NCI-H2227 (cell line): ENCODE data around the gene KLHL14.
"Not testable (repeated sequence)": the region's sequence is repeated elsewhere in the genome, so short reads cannot be mapped to it uniquely, and the experiment has no call there.

Source experiments
- DNase-seq: peaks from one replicate; lab custom pipeline; 2025; ENCODE audit not compliant: unreplicated experiment; lab: John Stamatoyannopoulos, UW

Gene KLHL14

DNA sequence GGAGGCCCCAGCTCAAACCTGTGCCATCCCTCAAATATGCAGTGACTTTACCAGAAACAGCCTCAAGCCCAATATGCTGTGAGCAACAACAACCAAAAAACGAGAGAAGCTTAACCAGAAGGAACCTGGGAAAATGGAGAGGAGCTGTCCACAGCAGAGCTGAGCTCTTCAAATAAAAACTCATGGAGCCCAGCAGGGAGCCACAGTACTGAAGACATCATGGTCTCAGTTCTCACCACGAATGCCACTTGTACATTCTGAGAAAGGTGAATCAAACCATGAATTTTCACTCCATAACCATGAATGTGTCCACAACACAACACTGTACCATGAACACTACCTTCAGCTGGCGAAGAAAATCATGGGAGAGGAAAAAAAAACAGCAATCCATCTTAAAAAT lies 50.5 kb downstream of the KLHL14 start:
- DNase-seq, result no peak

DNA sequence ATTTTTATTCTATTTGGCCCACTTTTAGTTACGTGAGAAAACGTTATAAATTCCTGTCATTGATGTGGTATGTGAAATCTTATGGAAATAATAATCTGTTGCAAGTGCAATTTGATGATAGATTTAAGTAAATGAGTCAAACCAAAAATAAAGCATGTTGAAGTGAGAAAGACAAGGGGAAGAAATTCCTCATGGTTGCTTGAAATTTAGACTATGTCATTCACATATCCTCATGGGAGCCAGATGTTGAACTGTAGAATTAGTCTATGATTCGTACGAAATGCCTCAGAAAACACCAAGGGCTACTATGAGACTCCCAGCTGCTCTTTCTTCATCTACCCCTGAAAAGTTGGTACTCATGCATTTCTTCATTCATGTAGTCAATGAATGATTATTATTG lies 55.7 kb downstream of the KLHL14 start:
- DNase-seq, result no peak

DNA sequence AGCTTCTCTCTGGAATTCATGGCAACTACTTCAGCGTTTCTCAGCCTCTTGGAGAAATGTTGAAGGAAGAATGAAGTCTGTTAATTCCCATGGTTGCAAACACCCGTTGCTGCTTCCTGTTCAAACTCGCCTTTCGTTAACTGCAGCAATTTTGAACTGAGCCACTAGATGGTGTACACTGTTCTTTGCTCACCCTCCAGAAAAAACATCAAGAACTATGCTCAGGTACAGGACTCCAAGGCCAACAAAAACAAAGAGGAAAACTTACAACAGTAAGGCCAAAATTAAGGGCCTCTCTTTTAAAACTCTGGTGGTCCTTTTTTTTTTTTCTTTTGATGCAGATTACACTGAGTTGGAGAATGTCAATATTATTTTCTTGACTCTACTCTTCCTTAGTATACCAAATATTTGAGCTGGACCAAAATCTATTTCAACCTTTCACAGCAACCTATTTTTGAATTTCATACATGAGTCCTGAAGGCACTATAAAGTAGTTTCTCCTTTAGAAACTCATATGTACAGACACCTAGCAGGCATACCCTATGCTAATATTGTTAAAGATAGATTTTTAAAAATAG lies 58.2 kb downstream of the KLHL14 start:
- DNase-seq, result peak; percentile 61

DNA sequence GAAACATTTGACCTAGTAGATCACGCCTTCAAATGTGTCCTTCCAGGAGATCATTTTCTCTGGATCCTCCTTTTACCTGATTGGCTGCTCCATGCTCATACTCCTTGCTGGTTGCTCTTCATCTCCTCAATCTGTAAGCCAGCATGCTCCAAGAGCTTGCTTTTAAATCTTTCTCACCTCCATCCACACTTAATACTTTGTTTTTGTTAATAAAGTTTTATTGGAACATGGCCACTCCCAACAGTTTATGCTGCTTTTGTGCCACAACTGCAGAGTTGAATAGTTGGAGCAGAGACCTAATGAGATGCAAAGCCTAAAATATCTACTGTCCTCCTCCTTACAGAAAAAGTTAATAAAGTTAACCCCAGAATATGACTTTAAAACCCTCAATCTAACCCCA lies 60.0 kb downstream of the KLHL14 start:
- no peak for DNase-seq

DNA sequence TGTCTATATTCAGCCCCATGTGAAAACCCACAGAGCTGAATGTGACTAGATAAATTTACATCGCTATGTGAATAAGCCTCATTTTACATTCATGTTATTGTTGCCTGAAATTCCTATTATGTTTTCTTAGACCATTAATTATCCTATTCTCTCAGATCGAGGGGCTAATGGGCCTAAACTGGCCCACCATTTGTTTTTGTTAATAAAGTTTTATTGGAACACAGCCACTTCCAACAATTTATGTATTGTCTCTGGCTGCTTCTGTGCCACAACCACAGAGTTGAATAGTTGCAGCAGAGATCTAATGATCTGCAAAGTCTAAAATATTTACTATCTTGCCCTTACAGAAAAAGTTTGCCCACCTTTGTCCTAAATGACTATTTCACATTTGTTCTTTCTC lies 61.0 kb downstream of the KLHL14 start:
- no peak for DNase-seq

DNA sequence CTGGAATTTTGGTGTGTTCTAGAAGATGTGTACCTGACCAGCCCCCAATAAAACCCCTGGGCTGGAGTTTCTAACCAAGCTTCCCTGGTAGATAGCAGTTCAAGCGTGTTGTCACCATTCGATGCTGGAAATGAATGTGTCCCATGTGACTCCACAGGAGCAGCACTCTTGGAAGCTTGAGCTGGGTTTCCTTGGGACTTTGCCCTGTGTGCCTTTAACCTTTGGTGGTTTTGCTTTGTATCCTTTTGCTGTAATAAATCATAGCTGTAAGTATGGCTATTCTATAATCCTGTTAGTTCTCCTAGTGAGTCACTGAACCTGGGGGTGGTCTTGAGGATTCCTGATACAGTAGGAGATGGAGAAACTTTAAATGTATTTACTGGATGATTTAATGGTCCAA lies 65.2 kb downstream of the KLHL14 start:
- DNase-seq, result no peak

DNA sequence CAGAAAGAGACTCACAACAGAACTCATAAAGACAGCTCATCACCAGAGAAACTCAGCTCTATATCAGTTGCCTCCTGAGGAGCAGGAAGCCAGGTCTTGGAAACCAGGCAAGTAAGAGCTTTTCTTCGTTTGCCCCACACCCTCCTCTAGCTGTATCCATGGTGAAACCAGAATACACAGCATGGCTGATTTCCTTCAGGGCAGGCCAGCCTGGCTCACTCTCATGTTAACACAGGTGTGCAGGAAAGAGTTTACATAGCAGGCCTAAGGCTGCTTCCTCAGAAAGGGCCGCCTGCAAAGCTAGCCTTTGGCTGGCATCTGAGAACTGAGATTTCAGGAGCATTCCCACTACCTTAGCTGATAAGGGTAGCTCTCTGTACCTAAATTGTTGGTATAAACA lies 65.7 kb downstream of the KLHL14 start:
- DNase-seq, result no peak

DNA sequence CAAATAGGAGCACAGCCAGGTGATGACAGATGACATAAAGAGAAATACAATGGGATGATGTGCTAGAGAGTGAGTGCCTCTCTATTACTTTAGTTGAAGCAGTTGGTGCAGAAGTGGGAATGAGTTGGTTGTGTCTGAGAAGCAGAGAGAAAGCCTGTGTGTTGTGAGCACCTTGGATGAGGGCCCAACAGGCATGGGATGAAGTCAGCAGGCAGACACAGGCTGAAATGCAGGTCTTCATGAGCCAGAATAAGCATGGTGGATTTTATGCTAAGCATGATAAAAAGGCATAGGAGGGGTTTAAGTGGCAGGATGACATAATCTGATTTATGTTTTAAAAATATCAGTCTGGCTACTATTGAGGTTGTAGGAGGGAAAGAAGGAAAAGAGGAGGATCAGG lies 71.5 kb downstream of the KLHL14 start:
- DNase-seq, result no peak

DNA sequence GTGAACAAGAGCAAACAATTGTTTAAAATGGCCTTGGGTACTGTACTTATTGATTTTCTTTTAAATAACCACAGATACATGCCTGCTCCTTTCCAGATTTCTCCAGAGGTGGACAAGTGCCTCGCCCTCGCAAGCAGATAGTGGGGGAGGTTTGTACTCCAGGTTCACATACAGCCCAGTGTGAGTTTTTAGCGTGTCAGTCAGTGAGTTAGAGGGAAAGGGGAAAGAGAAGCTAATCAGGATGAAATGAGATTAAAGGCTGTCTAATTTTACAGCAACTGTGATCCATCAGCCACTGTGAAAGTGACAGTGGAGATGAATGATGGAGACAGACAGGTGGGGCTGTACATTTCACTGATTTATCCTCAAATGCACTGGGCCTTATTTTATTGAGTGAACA lies 74.7 kb downstream of the KLHL14 start:
- DNase-seq, result peak; percentile 19

DNA sequence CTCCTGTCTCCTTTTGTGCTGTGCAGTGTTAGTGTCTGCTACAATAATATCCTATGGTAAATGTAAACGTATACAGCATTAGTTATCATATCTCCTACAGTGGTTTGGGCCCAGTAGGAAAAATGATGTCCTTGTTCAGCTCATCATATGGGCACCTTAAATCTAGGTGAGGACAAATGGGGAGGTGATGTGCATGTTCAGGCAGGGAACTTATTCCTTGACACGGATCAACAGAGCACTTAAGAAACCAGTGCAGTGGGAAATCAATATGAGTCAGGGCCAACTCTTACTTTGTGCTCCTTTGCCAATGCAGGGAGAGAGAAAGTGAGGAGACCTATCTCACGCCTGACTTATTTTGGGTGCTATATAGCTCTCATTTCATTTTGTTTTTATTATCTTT lies 76.4 kb downstream of the KLHL14 start:
- no peak for DNase-seq

DNA sequence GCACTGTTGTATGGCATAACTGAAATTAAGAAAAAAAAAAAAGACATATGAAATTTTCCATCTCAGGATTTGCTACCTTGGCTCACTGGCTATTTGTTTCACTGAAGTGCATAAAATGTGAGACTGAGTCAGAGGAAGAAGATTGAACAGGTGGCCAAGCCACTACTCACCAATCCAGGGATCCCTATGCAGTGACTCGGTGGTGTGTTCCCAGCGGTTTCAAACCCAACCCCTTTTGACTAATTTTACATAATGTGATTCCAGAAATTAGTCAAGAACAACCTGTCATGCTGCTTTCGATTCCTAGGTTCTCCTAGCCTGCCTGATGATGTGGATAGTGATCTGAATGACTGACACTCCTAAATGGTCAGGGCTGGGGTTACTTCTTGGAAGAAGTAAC lies 77.3 kb downstream of the KLHL14 start:
- no peak for DNase-seq

DNA sequence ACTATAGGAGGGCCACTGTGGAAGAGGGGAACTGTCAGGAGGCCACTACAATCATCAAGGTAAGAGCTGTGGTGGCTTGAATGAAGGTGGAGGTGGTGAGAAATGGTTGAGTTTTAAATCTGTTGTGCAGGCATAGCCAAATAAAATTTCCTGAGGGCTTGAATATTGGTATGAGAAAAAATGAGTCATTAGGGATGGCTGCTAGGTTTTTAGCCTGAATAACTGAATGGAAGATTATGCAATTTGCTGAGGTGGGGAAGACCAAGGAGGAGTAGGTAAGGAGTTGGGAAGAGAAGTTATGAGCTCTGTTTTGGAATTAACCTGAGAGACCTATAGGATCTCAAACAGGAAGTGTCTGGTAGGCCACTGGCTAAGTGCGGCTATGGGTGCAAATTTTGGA lies 84.0 kb downstream of the KLHL14 start:
- no peak for DNase-seq

DNA sequence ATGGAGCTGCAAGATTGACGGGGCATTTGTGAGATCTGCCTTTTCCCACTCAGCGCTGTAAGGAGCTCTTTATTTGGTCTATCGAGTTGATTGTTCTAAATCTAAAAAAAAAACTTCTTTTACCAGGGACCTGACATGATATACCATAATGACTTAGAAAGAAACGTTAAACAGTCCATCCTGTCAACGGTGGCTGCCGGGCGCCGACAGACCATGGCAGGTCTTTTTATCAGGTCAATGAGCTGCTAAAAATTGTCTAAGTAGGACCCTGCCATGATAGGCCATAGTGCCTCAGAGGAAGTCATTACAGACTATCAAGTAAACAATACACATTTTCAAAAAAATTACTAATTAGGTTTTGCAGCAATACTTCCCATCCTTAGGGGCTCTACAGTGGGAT lies 87.9 kb downstream of the KLHL14 start:
- no peak for DNase-seq

DNA sequence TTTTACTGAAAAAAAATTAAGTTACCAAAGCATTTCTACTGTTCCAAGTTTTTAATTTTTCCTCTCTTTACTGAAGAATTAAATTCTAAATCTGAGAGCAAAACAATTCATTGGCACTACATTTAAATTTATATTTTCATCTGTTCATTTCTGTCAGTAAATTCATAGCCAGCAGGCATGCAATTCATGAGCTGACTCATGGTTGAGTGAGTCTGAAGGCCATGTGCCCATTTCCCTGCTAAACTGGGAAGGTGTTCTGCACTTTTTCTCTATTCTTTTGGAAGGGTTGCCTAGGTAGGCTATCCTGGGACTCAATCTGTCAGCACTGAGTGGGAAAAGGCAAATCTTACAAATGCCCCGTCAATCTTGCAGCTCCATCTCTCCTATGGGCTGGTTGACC lies 88.7 kb downstream of the KLHL14 start:
- no peak for DNase-seq

DNA sequence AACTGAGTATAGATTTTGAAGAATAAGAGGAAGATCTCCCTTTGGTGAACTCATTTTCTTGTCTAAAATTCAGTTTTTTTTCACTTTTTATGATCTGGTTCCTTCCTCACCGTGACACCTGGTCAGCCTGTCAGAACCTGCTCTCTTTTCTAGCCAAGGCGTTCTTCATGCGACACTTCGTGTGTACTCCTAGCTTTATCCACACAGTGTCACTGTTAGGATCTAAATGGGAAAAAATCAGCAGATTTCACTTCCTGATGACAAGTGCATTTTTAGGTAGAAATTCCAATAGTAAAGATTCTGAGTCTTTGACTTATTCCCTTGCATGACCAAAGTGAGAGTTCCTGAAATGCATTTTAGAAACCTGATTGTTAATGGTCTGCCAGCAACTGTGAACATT lies 89.8 kb downstream of the KLHL14 start:
- DNase-seq, result no peak

DNA sequence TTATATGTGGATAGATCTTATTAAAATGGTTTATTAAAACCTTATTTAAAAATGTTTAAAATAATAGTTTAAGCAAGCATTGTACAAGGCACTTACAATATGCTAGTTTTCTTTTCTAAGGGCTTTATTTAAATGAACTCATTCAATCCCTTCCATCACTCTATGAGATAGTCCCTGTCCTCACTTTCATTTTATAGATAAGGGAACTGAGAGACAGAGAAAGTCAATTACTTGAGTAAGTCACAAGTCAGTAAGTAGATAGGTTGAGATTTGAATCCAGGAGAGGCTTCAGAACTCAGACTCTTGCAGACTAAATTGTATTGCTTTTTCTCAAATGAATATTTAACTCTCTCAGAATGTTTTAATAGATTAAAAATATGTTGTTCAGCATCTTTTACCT lies 95.2 kb downstream of the KLHL14 start:
- no peak for DNase-seq

DNA sequence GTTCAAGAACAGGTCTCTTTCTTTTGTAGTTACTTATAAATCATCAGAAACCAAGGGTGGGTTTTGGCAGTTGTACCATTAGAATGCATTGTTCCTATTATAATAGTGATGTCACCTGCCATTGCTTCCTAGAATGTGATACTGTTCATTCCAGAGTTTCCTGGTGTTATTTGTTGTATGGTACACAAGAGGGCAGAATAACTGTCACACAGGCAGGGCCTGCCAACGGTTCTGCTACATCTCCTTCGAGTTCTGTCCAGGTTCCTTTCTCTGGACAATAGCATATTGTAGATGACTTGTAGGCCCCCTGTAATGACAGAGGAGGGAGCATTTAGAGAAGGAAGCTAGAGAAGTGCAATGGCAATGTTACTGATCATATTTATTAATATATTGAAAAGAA lies 98.3 kb downstream of the KLHL14 start:
- DNase-seq, result no peak

DNA sequence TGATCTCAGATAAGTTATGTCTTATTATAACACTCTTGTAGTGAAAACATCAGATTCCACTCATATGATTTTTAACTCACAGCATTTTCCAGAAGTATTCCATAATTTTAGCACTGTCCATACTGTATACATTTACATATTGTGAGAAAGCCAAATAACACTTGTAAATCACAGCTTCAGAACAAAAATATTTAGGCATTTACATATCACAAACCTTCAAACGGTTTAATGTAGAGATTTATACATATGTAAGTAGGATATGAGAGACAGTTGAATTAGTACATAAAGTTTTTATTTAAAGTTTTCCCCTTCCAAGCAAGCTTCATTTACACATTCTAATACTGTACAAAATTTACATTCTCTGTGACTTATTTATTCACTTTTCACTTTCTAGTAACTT lies 100.4 kb downstream of the KLHL14 start:
- DNase-seq, result no peak

DNA sequence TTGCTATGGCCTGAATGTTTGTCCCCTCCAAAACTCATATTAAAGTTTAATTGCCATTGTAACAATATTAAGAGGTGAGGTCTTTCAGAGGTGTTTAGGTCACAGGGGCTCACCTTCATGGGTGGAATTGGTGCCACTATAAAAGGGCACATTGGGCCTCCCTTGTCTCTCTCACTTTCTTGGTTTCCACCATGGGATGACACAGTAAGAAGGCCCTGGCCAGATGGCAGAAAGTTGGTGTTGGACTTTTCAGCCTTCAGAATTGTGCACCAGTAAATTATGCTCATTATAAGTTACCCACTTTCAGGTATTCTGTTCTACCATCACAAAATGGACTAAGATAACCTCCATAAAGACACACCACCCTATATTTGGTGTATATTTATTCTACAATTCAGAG lies 102.1 kb downstream of the KLHL14 start:
- DNase-seq, result no peak

DNA sequence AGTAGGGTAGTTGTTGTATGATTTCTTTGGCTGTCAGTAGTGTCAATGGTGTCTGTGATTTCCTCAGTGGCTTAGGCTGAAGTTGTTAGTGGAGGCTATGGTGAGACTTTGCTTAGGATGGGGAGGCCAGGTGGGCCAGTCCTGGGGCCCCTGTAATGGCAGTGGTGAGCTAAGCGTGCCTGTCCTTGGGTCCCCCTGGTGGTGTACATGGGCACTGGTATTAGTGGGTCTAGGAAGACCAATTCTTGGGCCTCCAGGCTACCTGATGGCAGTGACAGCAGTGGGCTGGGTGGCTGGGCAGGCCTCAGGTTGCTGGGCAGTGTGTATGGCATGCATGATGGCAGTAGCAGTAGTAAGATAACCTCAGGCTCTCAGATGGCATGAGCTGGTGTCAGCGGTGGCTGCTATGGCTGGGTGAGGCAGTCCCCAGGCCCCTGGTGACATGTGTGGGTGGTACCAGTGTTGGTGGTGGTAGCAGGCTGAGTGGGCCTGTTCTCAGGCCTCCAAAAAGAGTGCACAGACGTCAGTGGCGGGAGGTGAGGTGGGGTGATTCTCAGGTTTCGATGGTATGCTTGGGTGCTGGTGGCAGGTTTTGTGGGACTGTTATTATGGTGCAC lies 103.2 kb downstream of the KLHL14 start:
- DNase-seq, result no peak

DNA sequence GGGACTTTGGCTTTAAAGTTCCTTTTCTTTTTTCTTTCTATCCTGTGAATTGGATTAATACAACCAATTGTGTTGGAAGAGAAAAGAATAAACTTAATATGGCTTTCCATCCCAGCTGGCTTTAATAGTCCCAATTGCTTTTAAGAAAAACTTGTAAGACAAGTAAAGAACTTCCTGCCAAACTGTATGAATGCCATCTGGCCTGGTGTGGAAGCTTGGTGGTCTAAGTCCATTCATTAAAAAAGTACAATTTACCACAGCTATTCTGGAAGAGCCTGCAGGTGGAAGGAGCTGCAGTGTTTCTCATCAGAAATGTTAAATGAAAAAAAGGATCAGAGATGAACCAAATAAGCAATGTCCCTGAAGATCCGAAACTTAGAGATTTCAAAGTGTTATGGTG lies 103.9 kb downstream of the KLHL14 start:
- no peak for DNase-seq

DNA sequence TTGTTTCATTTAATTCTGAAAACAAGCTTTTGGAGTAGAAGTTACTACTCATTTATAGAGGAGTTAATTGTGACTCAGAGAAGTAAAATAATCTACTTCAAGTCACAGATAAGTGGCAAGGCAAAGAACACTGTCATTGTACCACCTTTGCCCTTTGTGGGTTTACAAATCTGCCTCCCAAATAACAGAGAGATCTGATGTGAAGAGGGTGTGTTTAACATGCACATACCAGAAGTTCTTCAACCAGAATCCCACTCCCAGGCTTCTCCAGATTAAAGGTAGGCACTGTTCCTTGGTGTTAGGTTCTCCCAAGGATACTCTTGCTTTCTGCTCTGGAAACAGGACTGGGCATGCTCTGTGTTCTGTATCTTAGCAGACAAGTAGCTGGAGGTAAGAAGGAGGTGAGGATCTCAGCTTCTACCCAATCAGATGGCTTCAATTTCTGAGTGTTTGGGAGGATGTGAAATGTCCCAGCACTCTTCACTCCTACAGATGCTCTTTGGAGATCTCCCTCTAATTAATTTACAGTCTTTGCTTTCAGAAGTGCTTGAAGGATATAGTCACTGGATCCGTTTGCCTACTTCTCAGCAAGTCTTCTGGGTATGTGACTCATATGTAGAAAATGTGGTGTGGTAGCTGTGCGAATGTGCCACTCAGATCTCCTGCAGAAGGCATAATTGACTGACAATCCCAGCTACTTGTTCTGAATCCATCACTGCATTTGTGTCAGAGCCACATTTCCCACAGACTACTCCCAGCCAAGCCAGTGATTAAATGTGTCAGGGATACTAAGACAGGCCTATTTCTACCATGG lies 111.1 kb downstream of the KLHL14 start:
- no peak for DNase-seq

DNA sequence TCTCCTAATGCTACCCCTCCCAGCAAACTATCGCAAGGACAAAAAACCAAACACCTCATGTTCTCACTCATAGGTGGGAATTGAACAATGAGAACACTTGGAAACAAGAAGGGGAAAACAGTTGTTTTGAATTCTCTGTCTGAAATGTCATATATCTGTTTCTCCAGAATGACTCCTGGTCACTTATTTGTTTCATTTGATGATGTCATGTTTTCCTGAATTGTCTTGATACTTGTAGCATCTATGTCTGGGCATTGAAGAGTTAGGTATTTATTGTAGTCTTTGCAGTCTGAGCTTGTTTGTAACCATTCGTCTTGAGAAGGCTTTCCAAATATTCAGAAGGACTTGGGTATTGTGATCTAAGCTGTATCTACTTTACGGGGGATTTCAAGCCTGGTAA lies 118.3 kb downstream of the KLHL14 start:
- not testable (repeated sequence) for DNase-seq
